Umbilical cord (tissue), 2 donors: Measurements from ENCODE around the gene ARSB. TPM values are rescaled to one million over a fixed set of nuclear protein-coding genes. Genes with fewer than 3 reads are reported as not detected.
"Not testable (repeated sequence)": the region's sequence is repeated elsewhere in the genome, so short reads cannot be mapped to it uniquely, and the experiment has no call there.

Experiments used
- DNase-seq: peaks from one replicate; pipeline ENCODE4 v3.0.0-alpha.2; 2015; ENCODE audit warnings: low spot score
- total RNA-seq: library from RNA; depleted of rRNA; stranded (reverse); fragments of >200 nt; gene quantifications from one replicate; pipeline ENCODE4 v1.2.3, GENCODE V29; 2014; ENCODE audit warnings: low replicate concordance; ENCODE audit not compliant: insufficient read depth

The ARSB gene
- total RNA-seq, 1 donor from 2014 or later = 24.6 TPM

DNA sequence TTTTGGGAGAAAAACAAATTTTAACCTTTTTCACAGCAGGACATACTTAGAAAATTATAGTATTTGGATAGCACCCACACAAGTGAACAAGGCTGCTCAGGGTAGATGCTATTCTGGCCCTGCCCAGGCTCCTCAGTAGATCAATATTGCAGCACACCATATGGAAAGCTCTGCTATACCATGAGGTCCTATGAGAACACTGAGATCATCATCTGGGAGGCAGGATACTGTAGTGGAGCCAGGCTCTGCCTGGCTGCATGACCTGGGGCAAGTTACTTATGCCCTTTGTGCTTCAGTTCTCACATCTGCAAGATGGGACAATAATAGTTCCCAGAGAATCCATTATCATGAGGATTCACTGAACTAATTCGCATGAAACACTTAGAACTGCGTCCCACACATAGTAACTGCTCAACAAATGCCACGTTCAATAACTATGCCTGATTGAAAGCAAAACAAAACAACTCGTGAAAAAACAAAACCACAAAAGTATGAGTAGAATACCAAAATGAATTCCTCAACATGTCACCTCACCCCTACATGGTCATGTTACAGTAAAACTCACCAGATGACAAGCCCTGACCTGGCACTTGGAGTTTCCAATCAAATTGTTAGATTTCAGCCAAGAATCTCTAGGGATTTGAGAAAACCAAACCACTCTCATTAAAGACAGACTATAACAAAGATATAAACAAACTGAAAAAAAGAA is 31.9 kb downstream of the ARSB start:
- no peak for DNase-seq

DNA sequence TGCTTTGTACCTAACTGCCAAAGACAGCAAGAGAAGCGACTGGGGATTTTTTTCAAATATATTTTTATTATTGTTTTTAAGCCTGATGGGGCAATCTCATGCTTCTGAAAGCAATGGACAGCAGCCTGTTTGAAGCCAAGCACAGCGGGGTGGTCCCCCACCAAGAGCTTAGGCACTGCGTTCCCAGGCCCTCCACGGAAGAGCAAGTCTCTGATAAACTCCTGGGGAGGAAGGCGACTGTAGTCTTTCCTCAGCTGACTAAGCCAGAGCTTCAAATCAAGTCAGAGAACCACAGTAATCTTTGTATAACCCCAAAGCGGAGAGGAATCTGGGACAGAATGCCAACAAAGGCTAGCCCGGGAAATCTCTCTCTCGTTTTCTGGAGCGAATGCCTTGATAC is 54.4 kb downstream of the ARSB start:
- peak; percentile 88 for DNase-seq

DNA sequence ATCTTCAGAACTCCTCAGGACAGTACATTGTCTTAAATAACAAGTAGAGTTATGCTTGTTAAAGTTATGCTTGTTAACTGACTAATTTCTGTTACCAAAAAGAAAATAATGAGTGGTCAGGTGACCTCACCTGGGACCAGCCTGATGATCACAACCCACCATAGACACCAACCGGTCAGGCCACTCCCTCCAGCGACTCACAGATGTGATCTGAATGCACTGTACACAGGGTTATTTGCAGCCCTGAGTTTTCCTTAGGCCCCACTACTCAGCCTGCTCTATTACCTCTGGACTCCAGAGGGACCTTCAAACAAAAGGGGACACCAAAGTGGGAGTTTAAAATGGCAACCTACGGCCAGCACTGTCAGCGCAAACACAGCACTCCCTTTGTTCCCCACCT is 55.3 kb downstream of the ARSB start:
- DNase-seq = no peak

DNA sequence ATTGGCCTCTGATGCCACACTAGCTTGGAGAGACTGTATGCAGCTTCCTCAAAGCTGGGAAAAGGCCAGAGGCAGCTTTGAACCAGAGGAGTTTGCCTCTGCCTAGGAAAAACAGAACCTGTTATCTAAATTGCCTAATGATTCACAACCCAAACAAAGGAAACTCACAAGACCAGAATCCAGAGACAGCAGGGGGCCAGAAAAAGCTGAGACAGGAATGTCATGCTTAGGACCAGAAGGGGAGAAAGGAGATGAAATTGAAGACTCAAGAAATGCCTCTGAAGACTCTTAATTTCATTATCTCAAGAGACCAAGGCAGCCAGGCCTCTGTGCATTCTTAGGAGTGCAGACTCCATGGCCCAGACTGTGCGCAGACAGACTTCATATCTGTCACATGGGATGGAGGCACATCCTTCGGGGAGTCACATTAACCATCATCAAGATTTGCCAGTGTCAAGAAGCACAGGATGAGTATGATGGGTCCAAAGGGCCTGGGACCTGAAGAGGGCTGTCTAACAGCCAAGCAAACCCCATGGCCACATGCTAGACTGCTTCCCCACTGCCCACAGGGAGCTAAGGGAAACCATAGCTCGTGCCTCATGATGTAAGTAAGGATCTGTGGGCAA is 57.3 kb downstream of the ARSB start:
- no peak for DNase-seq

DNA sequence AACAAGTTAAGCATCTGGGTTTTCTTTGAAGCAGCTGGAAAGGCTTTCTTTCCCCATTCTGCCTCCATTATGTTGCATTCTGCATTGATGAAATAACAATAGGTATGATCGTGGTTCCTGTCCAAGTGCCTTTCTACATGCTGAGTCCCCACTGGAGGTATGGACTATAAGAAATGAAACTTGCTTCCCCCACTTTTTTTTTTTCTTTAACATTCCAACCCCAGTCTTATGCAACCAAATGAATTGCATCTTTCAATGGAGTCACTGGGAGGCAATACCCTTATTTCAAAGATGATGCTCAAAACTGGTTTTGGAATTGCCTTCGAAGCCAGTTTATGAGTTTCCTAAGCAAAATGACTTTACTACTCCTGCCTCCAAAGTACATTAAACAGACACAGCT is 58.9 kb downstream of the ARSB start:
- DNase-seq = no peak

GRCh38 chr5:78925129-78925876 is 59.8 kb downstream of the ARSB start:
- no peak for DNase-seq

DNA sequence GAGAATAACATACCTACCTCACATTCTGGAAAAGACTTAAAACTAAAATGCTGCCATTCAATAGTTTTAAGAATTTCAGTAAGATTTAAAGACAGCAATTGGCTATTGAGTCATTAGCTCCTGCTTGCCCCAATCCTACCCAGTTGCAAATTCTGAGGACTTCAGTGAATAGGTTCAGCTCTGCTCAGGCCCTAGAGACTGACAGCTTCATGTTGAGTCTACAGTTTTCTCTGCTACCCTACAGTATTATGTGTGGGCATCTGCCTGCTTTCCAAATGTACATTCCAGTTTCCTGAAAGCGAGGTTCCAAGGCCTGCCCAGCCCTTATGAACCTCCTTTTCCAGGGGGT is 61.5 kb downstream of the ARSB start:
- DNase-seq = no peak

DNA sequence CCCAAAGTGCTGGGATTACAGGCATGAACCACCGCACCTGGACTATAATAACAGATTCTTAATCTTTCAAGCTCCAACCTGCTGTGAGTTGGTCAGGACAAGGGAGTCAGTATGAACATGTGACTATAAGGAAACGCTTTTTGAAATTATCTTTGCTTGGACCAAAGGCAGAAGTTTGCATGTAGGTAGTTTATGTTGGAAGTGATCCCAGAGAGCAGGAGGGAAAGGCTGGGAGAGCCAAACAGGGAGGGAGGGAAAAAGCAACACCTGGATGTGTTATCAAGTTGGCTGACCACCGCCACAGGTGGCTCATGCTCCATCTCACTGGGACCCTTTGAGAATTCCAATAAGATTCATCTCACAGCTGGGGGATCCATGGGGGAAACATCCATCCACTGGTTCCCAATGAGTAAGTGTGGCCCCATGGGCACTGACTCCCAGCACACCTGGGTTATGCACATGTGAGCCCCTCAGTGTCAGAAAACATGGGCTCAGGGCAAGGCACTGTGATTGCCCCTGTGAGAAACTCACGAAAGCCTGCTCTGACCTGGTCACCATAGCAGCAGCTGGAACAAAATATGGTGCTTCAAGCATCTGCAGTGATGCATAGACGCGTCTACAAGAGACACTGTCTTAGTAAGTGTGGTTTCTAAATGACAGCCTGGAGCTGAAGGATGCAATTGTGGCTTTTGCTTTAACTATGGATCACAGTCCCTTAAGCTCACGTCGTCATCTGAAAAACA is 62.1 kb downstream of the ARSB start:
- DNase-seq = no peak

DNA sequence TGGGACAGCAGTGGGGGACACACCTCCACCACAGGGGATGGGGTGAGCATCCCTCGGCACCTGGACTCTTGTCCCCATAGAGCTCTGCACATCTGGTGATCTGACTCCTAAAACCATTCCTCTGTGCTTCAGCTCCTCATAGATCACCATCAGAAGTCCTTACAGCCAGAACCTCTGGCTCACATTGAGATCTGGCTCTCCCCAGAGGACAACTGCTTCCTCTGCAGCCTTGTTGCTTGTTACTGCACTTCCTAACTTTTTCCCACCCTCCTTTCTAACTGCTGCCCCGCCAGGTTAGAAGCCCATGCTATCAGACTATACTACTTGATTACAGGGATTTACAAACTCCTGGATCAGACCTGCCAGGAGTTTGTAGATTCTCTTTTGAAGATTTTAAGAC is 64.5 kb downstream of the ARSB start:
- DNase-seq = peak; percentile 56

- DNase-seq = no peak
Observed at GRCh38 chr5:78919796-78920195, 65.3 kb downstream of the ARSB start.

DNA sequence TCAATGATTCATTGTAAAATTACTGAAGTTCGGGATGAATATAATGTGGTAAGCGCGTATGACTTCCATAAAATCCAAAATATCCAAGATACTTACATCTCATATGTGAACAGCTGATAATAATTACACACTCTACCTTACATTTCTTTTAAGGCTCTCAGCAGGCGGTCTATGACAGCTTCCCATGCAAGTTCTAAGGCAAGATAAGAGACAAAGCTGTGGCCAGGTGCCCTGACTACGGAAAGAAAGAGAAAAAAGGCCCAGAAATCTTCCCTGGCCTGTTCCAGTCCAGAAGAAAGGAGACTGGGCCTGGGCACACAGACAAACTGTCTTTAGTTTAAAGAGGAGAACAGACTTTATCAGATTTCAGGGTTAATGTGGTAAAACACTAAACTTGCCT is 69.1 kb downstream of the ARSB start:
- DNase-seq = no peak

DNA sequence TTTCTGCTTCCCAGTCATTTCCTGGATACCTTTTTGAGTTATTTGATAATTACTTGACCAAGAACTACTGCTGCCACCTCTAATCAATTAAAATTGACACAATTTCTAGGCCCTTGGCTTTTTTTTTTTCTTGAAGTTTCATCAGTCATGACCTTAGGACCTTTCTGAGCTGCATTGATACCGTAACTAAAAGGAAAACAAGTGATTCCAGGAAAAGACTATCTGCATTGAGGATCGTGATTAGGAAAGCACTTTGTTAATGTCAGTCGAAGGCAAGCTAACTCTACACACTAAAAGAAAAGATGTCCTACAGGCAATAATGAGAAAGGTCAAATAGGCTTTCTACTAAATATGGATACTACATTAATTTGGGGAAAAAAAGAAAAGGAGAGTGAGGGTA is 69.9 kb downstream of the ARSB start:
- no peak for DNase-seq

DNA sequence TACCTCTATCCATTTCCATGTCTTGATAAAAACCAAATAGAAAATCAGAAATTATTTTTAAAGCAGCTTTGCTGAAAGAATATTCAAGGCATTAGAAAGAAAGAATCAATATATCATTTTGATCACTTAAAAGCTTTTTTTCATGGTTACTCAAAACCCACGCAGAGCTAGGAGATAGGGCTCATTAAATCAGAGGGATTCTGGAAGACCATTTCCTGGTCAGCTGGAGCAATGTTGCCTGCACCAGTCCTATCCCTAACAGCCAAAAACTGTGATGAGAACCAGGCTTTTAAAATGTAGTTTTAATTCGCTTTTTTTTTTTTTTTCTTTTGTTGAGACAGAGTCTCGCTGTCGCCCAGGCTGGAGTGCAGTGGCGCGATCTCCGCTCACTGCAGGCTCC is 72.3 kb downstream of the ARSB start:
- DNase-seq = no peak

GRCh38 chr5:78912085-78912771 is 72.9 kb downstream of the ARSB start:
- DNase-seq = peak; percentile 76

GRCh38 chr5:78909224-78909983 is 75.7 kb downstream of the ARSB start:
- not testable (repeated sequence) for DNase-seq

DNA sequence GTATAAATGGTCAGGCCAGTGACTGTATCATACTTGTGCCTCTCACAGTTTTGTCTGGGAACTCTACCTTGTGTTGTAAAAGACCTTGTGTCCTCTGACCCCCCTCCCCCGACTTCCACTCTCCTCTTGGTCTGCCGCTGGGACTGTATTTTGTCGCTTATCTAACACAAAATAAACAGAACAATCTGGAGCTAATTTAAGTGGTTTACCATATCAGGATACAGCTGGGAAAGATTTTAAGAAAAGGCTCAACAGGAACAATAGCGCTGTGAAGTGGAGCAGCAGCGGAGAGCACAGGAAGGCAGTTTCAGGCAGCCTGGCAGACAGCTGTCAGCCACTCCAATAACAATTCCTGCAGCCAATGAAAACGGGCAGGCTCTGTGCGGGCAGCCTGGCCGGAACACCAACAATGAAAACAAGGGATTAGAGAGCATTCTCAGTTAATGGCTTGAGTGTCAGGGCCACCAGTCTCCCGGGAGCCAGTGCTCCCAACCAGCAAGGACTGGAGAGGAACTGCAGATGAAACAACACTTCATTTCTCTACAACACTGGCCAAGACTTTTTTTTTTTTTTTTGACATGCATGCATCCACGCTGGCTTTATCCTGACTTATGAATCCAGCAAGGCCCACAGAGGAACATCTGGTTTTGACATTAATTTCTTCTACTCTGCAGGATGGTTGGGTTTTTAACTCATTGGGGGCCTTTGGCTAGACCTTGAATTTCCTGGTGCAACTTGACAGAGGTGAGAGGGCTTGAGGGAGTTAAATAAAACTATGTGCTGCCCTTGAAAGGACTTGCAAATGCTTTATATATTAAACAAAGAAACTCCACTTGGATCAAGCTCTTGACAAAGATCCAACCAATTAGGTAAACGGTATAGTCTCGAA is 76.7 kb downstream of the ARSB start:
- peak; percentile 83 for DNase-seq

GRCh38 chr5:78907255-78907891 is 77.7 kb downstream of the ARSB start:
- peak; percentile 44 for DNase-seq

GRCh38 chr5:78905084-78905938 is 79.8 kb downstream of the ARSB start:
- DNase-seq = no peak
